HFF-Myc (cell line): Measurements from ENCODE around the gene IL36B.

ENCODE experiments used
- DNase-seq: peaks from one replicate; pipeline ENCODE4 v3.0.0-alpha.2; 2011; ENCODE audit warnings: low read depth; ENCODE audit errors: extremely low read depth
- H3K4me3 ChIP-seq: replicated peaks from 2 replicates; pipeline ENCODE4 v1.5.1; 2011; ENCODE audit warnings: low read depth, mild to moderate bottlenecking, control low read depth, low read length
- TF ChIP-seq, protein P1 (sequence below): IDR thresholded peaks from 2 replicates; pipeline ENCODE4 v1.5.1; 2012; ENCODE audit warnings: mild to moderate bottlenecking, low read depth, low read length, control low read depth; ENCODE audit errors: missing control alignments

The IL36B gene

DNA sequence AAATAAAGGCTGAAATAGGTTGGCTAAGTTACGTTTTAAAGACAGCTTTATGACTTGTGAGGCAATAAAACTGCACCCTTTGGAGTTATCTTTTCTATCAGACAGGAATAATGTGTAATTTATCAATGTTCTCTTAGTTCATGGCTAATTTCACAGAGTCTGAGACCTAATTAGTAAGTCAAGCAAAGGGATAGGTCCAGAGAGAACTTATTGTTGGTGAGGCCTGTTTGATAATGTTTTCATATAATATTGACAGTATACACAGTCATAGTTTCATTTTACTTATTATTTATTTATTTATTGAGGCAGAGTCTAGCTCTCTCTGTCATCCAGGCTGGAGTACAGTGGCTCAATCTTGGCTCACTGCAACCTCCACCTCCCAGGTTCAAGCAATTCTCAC lies 4.5 kb upstream of the IL36B start:
- TF ChIP-seq, protein P1, sequence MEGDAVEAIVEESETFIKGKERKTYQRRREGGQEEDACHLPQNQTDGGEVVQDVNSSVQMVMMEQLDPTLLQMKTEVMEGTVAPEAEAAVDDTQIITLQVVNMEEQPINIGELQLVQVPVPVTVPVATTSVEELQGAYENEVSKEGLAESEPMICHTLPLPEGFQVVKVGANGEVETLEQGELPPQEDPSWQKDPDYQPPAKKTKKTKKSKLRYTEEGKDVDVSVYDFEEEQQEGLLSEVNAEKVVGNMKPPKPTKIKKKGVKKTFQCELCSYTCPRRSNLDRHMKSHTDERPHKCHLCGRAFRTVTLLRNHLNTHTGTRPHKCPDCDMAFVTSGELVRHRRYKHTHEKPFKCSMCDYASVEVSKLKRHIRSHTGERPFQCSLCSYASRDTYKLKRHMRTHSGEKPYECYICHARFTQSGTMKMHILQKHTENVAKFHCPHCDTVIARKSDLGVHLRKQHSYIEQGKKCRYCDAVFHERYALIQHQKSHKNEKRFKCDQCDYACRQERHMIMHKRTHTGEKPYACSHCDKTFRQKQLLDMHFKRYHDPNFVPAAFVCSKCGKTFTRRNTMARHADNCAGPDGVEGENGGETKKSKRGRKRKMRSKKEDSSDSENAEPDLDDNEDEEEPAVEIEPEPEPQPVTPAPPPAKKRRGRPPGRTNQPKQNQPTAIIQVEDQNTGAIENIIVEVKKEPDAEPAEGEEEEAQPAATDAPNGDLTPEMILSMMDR, result no peak
- DNase-seq, result no peak
- no peak overlapping the region for H3K4me3 ChIP-seq

- no peak for DNase-seq
- no peak overlapping the region for H3K4me3 ChIP-seq
- TF ChIP-seq, protein P1, result no peak
These were observed 3.9 kb upstream of the IL36B start for GRCh38 chr2:113056521-113056920.

- no peak for DNase-seq
- TF ChIP-seq, protein P1, result no peak
- no peak overlapping the region for H3K4me3 ChIP-seq
These were observed 1.4 kb upstream of the IL36B start for GRCh38 chr2:113054066-113054465.

- DNase-seq, result no peak
- TF ChIP-seq, protein P1, result no peak
- no peak overlapping the region for H3K4me3 ChIP-seq
These were observed 999 bp upstream of the IL36B start for GRCh38 chr2:113053666-113054065.

GRCh38 chr2:113050921-113051895 lies 1.5 kb downstream of the IL36B start:
- no peak for DNase-seq
- TF ChIP-seq, protein P1, result no peak
- H3K4me3 ChIP-seq, result no peak overlapping the region

DNA sequence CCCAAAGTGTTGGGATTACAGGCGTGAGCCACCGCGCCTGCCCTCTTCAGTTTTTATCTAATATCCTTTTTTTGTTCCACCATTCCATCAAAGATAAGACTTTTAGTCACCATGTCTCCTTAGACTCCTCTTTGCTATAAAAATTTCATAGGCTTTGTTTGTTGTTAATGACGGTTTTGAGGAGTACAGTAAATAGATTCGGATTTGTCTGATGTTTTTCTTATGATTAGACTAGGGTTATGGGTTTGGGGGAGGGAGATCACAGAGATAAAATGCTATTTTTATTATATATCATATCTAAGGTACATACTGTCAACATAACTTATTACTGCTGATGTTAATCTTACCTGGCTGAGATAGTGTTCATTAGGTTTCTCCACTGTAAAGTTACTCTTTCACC lies 6.2 kb downstream of the IL36B start:
- TF ChIP-seq, protein P1, result no peak
- H3K4me3 ChIP-seq, result no peak overlapping the region
- DNase-seq, result no peak
